HCT116 (cell line): Measurements from ENCODE around the gene GORAB. TPM values are rescaled to one million over a fixed set of nuclear protein-coding genes. Genes with fewer than 3 reads are reported as not detected.

ENCODE experiments used
- ATAC-seq: fragments of 200-7000 bp; cut with Tn5 transposase; 2 replicates; pipeline ENCODE4 v1.9.1; 2020; ENCODE audit warnings: mild to moderate bottlenecking, moderate library complexity
- BruUV-seq: library from RNA; stranded (reverse); fragments of 400-500 nt; replicated peaks from 2 replicates; lab custom pipeline; 2021; lab: Mats Ljungman, UMichigan
- CTCF ChIA-PET: fragments of 300-600 bp; sonication (Branson Sonifier 250); formaldehyde crosslinking; loops from one replicate; lab custom pipeline; 2021; ENCODE audit warnings: antibody characterized with exemption; lab: Charles Lee
- POLR2A ChIA-PET: fragments of 300-600, 350-600 bp; sonication (Branson Sonifier 250); formaldehyde crosslinking; loops from one replicate; lab custom pipeline; 2021; ENCODE audit warnings: antibody characterized with exemption; lab: Charles Lee
- RAD21 ChIA-PET, 2 experiments: fragments of 300-600 bp; sonication (Branson Sonifier 250); formaldehyde crosslinking; loops; one replicate each; lab custom pipeline; 2023; ENCODE audit warnings: low total read pairs in 2 of 2; ENCODE audit not compliant: uncharacterized antibody in 2 of 2, unreplicated experiment in 2 of 2, low non-redundant PET in 1 of 2; lab: Charles Lee
- DNase-seq: peaks from one replicate; pipeline ENCODE4 v3.0.0-alpha.2; 2010; ENCODE audit warnings: low read depth, low spot score
- H2AFZ ChIP-seq: fragments of 200-600 bp; shearing (Covaris generic), sonication (generic); 2 replicates; pipeline ENCODE4 v1.6.1; 2017; ENCODE audit warnings: low read depth, mixed run types, mixed read lengths, antibody characterized with exemption, low read length; ENCODE audit not compliant: poor library complexity, severe bottlenecking
- H3K27ac ChIP-seq: 2 replicates; pipeline ENCODE4 v1.5.1; 2012; ENCODE audit warnings: low read depth, low read length
- H3K27me3 ChIP-seq: fragments of 200-600 bp; sonication (generic); 2 replicates; pipeline ENCODE4 v1.6.1; 2016; ENCODE audit warnings: mixed run types, low read length, mixed read lengths; ENCODE audit not compliant: insufficient read depth
- H3K36me3 ChIP-seq, 2 experiments: fragments of 200-500 bp in 1 of 2; fragments of 200-600 bp in 1 of 2; sonication (Bioruptor generic) in 1 of 2; sonication (generic) in 1 of 2; 2 replicates each; pipeline versions ENCODE4 v1.5.1 to v1.6.1; 2014 to 2016; ENCODE audit warnings: low read length in 2 of 2, inconsistent platforms in 1 of 2, mixed read lengths in 1 of 2, mixed run types in 1 of 2; ENCODE audit not compliant: insufficient read depth in 2 of 2, control insufficient read depth in 1 of 2
- H3K4me1 ChIP-seq, 2 experiments: fragments of 200-600 bp in 1 of 2; sonication (generic) in 1 of 2; 2 replicates each; pipeline versions ENCODE4 v1.5.1 to v1.6.1; 2012 to 2017; ENCODE audit warnings: low read length in 2 of 2, inconsistent platforms in 1 of 2, mild to moderate bottlenecking in 1 of 2, mixed read lengths in 1 of 2, mixed run types in 1 of 2, moderate library complexity in 1 of 2; ENCODE audit not compliant: insufficient read depth in 2 of 2, control insufficient read depth in 1 of 2
- H3K4me2 ChIP-seq: fragments of 200-600 bp; sonication (generic); 2 replicates; pipeline ENCODE4 v1.6.1; 2017; ENCODE audit warnings: mixed run types, low read length, mixed read lengths
- H3K4me3 ChIP-seq, 2 experiments: fragments of 200-600 bp in 1 of 2; sonication (generic) in 1 of 2; replicated peaks in 1 of 2; 2 replicates each; pipeline ENCODE4 v1.5.1; 2011 to 2016; ENCODE audit warnings: low read length in 2 of 2, control low read depth in 1 of 2, low read depth in 1 of 2, mild to moderate bottlenecking in 1 of 2, mixed read lengths in 1 of 2, mixed run types in 1 of 2
- H3K79me2 ChIP-seq: fragments of 200-600 bp; sonication (generic); 2 replicates; pipeline ENCODE4 v1.6.1; 2017; ENCODE audit warnings: mild to moderate bottlenecking, mixed run types, low read length, moderate library complexity, mixed read lengths; ENCODE audit not compliant: insufficient read depth
- H3K9ac ChIP-seq: fragments of 200-600 bp; sonication (generic); 2 replicates; pipeline ENCODE4 v1.6.1; 2016; ENCODE audit warnings: low read length, mixed read lengths
- H3K9me2 ChIP-seq: fragments of 200-600 bp; sonication (generic), shearing (Covaris generic); 2 replicates; pipeline ENCODE4 v1.6.1; 2017; ENCODE audit warnings: mixed run types, mild to moderate bottlenecking, moderate library complexity; ENCODE audit not compliant: insufficient read depth
- H3K9me3 ChIP-seq, 2 experiments: fragments of 200-500 bp in 1 of 2; fragments of 200-600 bp in 1 of 2; sonication (Bioruptor generic) in 1 of 2; sonication (generic) in 1 of 2; 2 replicates each; pipeline ENCODE4 v1.6.1; 2014 to 2017; ENCODE audit warnings: low read length in 2 of 2, mixed read lengths in 2 of 2, inconsistent platforms in 1 of 2, low read depth in 1 of 2, mild to moderate bottlenecking in 1 of 2, mixed run types in 1 of 2, moderate library complexity in 1 of 2; ENCODE audit not compliant: control insufficient read depth in 1 of 2, insufficient read depth in 1 of 2
- H4K20me1 ChIP-seq: fragments of 200-600 bp; sonication (generic), shearing (Covaris generic); 2 replicates; pipeline ENCODE4 v1.6.1; 2017; ENCODE audit warnings: mixed run types, mild to moderate bottlenecking, moderate library complexity; ENCODE audit not compliant: insufficient read depth
- CTCF ChIP-seq, 3 experiments: fragments of 200-600 bp in 1 of 3; sonication (generic) in 1 of 3; IDR thresholded peaks in 2 of 3; conservative IDR thresholded peaks in 1 of 3; 2 replicates each; pipeline ENCODE4 v1.5.1; 2012 to 2017; ENCODE audit warnings: low read depth in 2 of 3, low read length in 2 of 3, antibody characterized with exemption in 1 of 3, borderline replicate concordance in 1 of 3, control low read depth in 1 of 3, mild to moderate bottlenecking in 1 of 3, mixed read lengths in 1 of 3, mixed run types in 1 of 3, moderate library complexity in 1 of 3; ENCODE audit not compliant: insufficient read depth in 1 of 3
- ELF1 ChIP-seq: IDR thresholded peaks from 2 replicates; pipeline ENCODE4 v1.6.1; 2012; ENCODE audit warnings: low read depth, borderline replicate concordance
- FOSL1 ChIP-seq: IDR thresholded peaks from 2 replicates; pipeline ENCODE4 v1.6.1; 2012; ENCODE audit warnings: low read depth
- JUND ChIP-seq: IDR thresholded peaks from 2 replicates; pipeline ENCODE4 v1.6.1; 2012
- POLR2A ChIP-seq: IDR thresholded peaks from 2 replicates; pipeline ENCODE4 v1.7.0; 2011; ENCODE audit warnings: borderline replicate concordance; ENCODE audit not compliant: insufficient read depth, insufficient read length; ENCODE audit errors: extremely low read depth
- SRF ChIP-seq: IDR thresholded peaks from 2 replicates; pipeline ENCODE4 v1.6.1; 2012; ENCODE audit warnings: low read depth
- ZBTB33 ChIP-seq: IDR thresholded peaks from 2 replicates; pipeline ENCODE4 v1.6.1; 2011; ENCODE audit warnings: mild to moderate bottlenecking, low read length, moderate library complexity; ENCODE audit not compliant: insufficient replicate concordance; ENCODE audit errors: extremely low read depth
- intact Hi-C: fragments of 100-400 bp; cut with micrococcal nuclease; formaldehyde crosslinking; loops from 2 replicates; pipeline ENCODE4 v1.10.0; 2022
- total RNA-seq: library from RNA; stranded (reverse); gene quantifications from one replicate; pipeline ENCODE4 v1.2.1, GENCODE V29; 2021; ENCODE audit not compliant: unreplicated experiment

GORAB gene
- total RNA-seq, 1 experiment from 2014 or later, result 7.5 TPM

- no peaks in the 10 kb centered on the region for H3K36me3 ChIP-seq
- H3K27me3 ChIP-seq, result no peaks in the 10 kb centered on the region; the same call in 1 of the 2 replicates
- H3K4me3 ChIP-seq, result no peak overlapping the region
- no peak overlapping the region for H3K27ac ChIP-seq
- H3K9me2 ChIP-seq, result no peaks in the 10 kb centered on the region
- no TSS peak for BruUV-seq
- RAD21 ChIA-PET, result no interaction called here
- no peaks in the 10 kb centered on the region for H3K9me3 ChIP-seq
- H3K79me2 ChIP-seq, result no peaks in the 10 kb centered on the region
- CTCF ChIA-PET, result no interaction called here
- no peaks in the 10 kb centered on the region for H3K4me1 ChIP-seq
- H2AFZ ChIP-seq, result no peak overlapping the region
- H3K4me2 ChIP-seq, result no peak overlapping the region
- no peak for DNase-seq
- ATAC-seq, result no peak
- POLR2A ChIA-PET, result no interaction called here
- TF ChIP-seq POLR2A (no peak), ZBTB33 (no peak), ELF1 (no peak), CTCF (IDR thresholded peaks at IDR 0.05 in 2 of 3, conservative IDR thresholded peaks at IDR 0.05 in 1 of 3; ENCODE audit: borderline replicate concordance in 1 of 3, insufficient read depth in 1 of 3, low read depth in 2 of 3, low read length in 2 of 3) (no peak), FOSL1 (no peak), JUND (no peak), SRF (no peak)
- TF ChIP-seq, all 23 proteins: peak for 0
- intact Hi-C loops, result no loop called here
- H3K9ac ChIP-seq, result no peak overlapping the region
- no peaks in the 10 kb centered on the region for H4K20me1 ChIP-seq
These were observed 46.4 kb downstream of the GORAB start for GRCh38 chr1:170578359-170578758.
